ENCODE results near the gene NANS. TPM values are rescaled to one million over a fixed set of nuclear protein-coding genes. Genes with fewer than 3 reads are reported as not detected.
A peak's percentile ranks its signal among the peaks of the same experiment; 100 is the strongest.
"Not testable (repeated sequence)": the region's sequence is repeated elsewhere in the genome, so short reads cannot be mapped to it uniquely, and the experiment has no call there.

The NANS gene
- total and polyA plus RNA-seq, 5 donors: 25.0 to 37.2 (median 32.0) TPM

GRCh38 chr9:98076514-98076890 is 20.0 kb downstream of the NANS start:
- intact Hi-C loops (cut with DNase I): loop anchor here in 3 of 4 donors (5.0 to 10.0 kb wide), 3 partner anchors 178 to 188 kb away; partner anchors contain the start of gene TBC1D2 (in 1 of the 3)
- H3K27me3 ChIP-seq (ENCODE audit: control insufficient read depth, insufficient read depth); H3K9me3 ChIP-seq (ENCODE audit: control insufficient read depth, low read length); H3K4me3 ChIP-seq (ENCODE audit: low read length); ATAC-seq; H3K27ac ChIP-seq (ENCODE audit: low read length); DNase-seq; H3K4me1 ChIP-seq (ENCODE audit: control insufficient read depth, insufficient read depth, low read length): not testable (repeated sequence)
- 91% methylated on average over 8 of the region's 8 CpGs for WGBS

- Histone ChIP-seq H3K27me3 (ENCODE audit: control insufficient read depth, insufficient read depth) (no peaks in the 10 kb centered on the region), H3K4me1 (ENCODE audit: control insufficient read depth, insufficient read depth, low read length) (peaks cover 2% of the 10 kb centered on the region), H3K9me3 (ENCODE audit: control insufficient read depth, low read length) (no peaks in the 10 kb centered on the region), H3K27ac (ENCODE audit: low read length) (no peak overlapping the region), H3K4me3 (ENCODE audit: low read length) (no peak overlapping the region)
- no peak for ATAC-seq
- DNase-seq: no peak
- intact Hi-C loops (cut with DNase I): loop anchor here in 3 of 4 donors (5.0 to 10.0 kb wide), 3 partner anchors 176 to 186 kb away; partner anchors contain the start of gene TBC1D2 (in 1 of the 3)
- 85% methylated on average over 5 of the region's 5 CpGs for WGBS
Observed at GRCh38 chr9:98078895-98079294, 22.4 kb downstream of the NANS start.

- intact Hi-C loops (cut with DNase I): no loop called here
- WGBS: 98% methylated on average over 1 of the region's 1 CpG
- no peak overlapping the region for H3K4me3 ChIP-seq (ENCODE audit: low read length)
- no peak overlapping the region for H3K27ac ChIP-seq (ENCODE audit: low read length)
- no peaks in the 10 kb centered on the region for H3K27me3 ChIP-seq (ENCODE audit: control insufficient read depth, insufficient read depth)
- DNase-seq (no peak), ATAC-seq (no peak)
- H3K9me3 ChIP-seq (ENCODE audit: control insufficient read depth, low read length): no peaks in the 10 kb centered on the region
- H3K4me1 ChIP-seq (ENCODE audit: control insufficient read depth, insufficient read depth, low read length): no peaks in the 10 kb centered on the region
Observed at GRCh38 chr9:98080326-98080725, 23.8 kb downstream of the NANS start.

- Histone ChIP-seq H3K9me3 (ENCODE audit: control insufficient read depth, low read length) (no peaks in the 10 kb centered on the region), H3K27me3 (ENCODE audit: control insufficient read depth, insufficient read depth) (no peaks in the 10 kb centered on the region), H3K4me1 (ENCODE audit: control insufficient read depth, insufficient read depth, low read length) (no peaks in the 10 kb centered on the region), H3K4me3 (ENCODE audit: low read length) (no peak overlapping the region), H3K27ac (ENCODE audit: low read length) (no peak overlapping the region)
- 92% methylated on average over 12 of the region's 12 CpGs for WGBS
- no peak for ATAC-seq
- intact Hi-C loops (cut with DNase I): no loop called here
- DNase-seq: no peak
Observed at GRCh38 chr9:98080780-98081179, 24.2 kb downstream of the NANS start.

GRCh38 chr9:98081477-98082219 is 25.1 kb downstream of the NANS start:
- Histone ChIP-seq H3K4me3 (ENCODE audit: low read length) (no peak overlapping the region), H3K9me3 (ENCODE audit: control insufficient read depth, low read length) (no peaks in the 10 kb centered on the region), H3K4me1 (ENCODE audit: control insufficient read depth, insufficient read depth, low read length) (no peaks in the 10 kb centered on the region), H3K27ac (ENCODE audit: low read length) (no peak overlapping the region), H3K27me3 (ENCODE audit: control insufficient read depth, insufficient read depth) (no peaks in the 10 kb centered on the region)
- intact Hi-C loops (cut with DNase I): no loop called here
- ATAC-seq (peak in 1 of 2 donors; percentile 35), DNase-seq (no peak)
- WGBS: 72% methylated on average over 6 of the region's 6 CpGs

GRCh38 chr9:98083061-98083501 is 26.5 kb downstream of the NANS start:
- WGBS: 95% methylated on average over 2 of the region's 2 CpGs
- intact Hi-C loops (cut with DNase I): no loop called here
- H3K27me3 ChIP-seq (ENCODE audit: control insufficient read depth, insufficient read depth): no peaks in the 10 kb centered on the region

GRCh38 chr9:98083566-98084183 is 27.1 kb downstream of the NANS start:
- Histone ChIP-seq H3K9me3 (ENCODE audit: control insufficient read depth, low read length) (no peaks in the 10 kb centered on the region), H3K4me3 (ENCODE audit: low read length) (no peak overlapping the region), H3K27ac (ENCODE audit: low read length) (no peak overlapping the region), H3K27me3 (ENCODE audit: control insufficient read depth, insufficient read depth) (no peaks in the 10 kb centered on the region), H3K4me1 (ENCODE audit: control insufficient read depth, insufficient read depth, low read length) (peaks cover 2% of the 10 kb centered on the region)
- intact Hi-C loops (cut with DNase I): no loop called here
- DNase-seq (no peak), ATAC-seq (no peak)
- WGBS: 94% methylated on average over 7 of the region's 7 CpGs

More at GRCh38 chr9:98083061-98083501, 26.5 kb downstream of the NANS start:
- ATAC-seq (peak in 1 of 2 donors; percentile 38), DNase-seq (no peak)
- H3K4me3 ChIP-seq (ENCODE audit: low read length): no peak overlapping the region
- no peak overlapping the region for H3K27ac ChIP-seq (ENCODE audit: low read length)
- H3K9me3 ChIP-seq (ENCODE audit: control insufficient read depth, low read length): no peaks in the 10 kb centered on the region
- H3K4me1 ChIP-seq (ENCODE audit: control insufficient read depth, insufficient read depth, low read length): peaks cover 2% of the 10 kb centered on the region

- no peak overlapping the region for H3K27ac ChIP-seq (ENCODE audit: low read length)
- 59% methylated on average over 3 of the region's 3 CpGs for WGBS
- DNase-seq (no peak), ATAC-seq (no peak)
- H3K4me3 ChIP-seq (ENCODE audit: low read length): no peak overlapping the region
- H3K9me3 ChIP-seq (ENCODE audit: control insufficient read depth, low read length): no peaks in the 10 kb centered on the region
- H3K27me3 ChIP-seq (ENCODE audit: control insufficient read depth, insufficient read depth): no peaks in the 10 kb centered on the region
- H3K4me1 ChIP-seq (ENCODE audit: control insufficient read depth, insufficient read depth, low read length): peaks cover 2% of the 10 kb centered on the region
- intact Hi-C loops (cut with DNase I): no loop called here
Observed at GRCh38 chr9:98084396-98084795, 27.9 kb downstream of the NANS start.

GRCh38 chr9:98085058-98085457 is 28.5 kb downstream of the NANS start:
- Histone ChIP-seq H3K27ac (ENCODE audit: low read length) (no peak overlapping the region), H3K9me3 (ENCODE audit: control insufficient read depth, low read length) (no peaks in the 10 kb centered on the region), H3K27me3 (ENCODE audit: control insufficient read depth, insufficient read depth) (no peaks in the 10 kb centered on the region), H3K4me1 (ENCODE audit: control insufficient read depth, insufficient read depth, low read length) (peaks cover 2% of the 10 kb centered on the region), H3K4me3 (ENCODE audit: low read length) (no peak overlapping the region)
- WGBS: 90% methylated on average over 4 of the region's 4 CpGs
- ATAC-seq: no peak
- intact Hi-C loops (cut with DNase I): no loop called here
- DNase-seq: no peak

- no peak overlapping the region for H3K4me3 ChIP-seq (ENCODE audit: low read length)
- H3K27ac ChIP-seq (ENCODE audit: low read length): no peak overlapping the region
- ATAC-seq (no peak), DNase-seq (no peak)
- intact Hi-C loops (cut with DNase I): no loop called here
- no peaks in the 10 kb centered on the region for H3K9me3 ChIP-seq (ENCODE audit: control insufficient read depth, low read length)
- H3K4me1 ChIP-seq (ENCODE audit: control insufficient read depth, insufficient read depth, low read length): peaks cover 2% of the 10 kb centered on the region
- WGBS: 79% methylated on average over 7 of the region's 7 CpGs
- no peaks in the 10 kb centered on the region for H3K27me3 ChIP-seq (ENCODE audit: control insufficient read depth, insufficient read depth)
Observed at GRCh38 chr9:98085944-98086343, 29.4 kb downstream of the NANS start.

GRCh38 chr9:98086461-98086860 is 29.9 kb downstream of the NANS start:
- no peaks in the 10 kb centered on the region for H3K9me3 ChIP-seq (ENCODE audit: control insufficient read depth, low read length)
- no peaks in the 10 kb centered on the region for H3K27me3 ChIP-seq (ENCODE audit: control insufficient read depth, insufficient read depth)
- DNase-seq (no peak), ATAC-seq (no peak)
- H3K27ac ChIP-seq (ENCODE audit: low read length): no peak overlapping the region
- WGBS: 98% methylated on average over 4 of the region's 4 CpGs
- intact Hi-C loops (cut with DNase I): no loop called here
- H3K4me3 ChIP-seq (ENCODE audit: low read length): no peak overlapping the region
- H3K4me1 ChIP-seq (ENCODE audit: control insufficient read depth, insufficient read depth, low read length): peaks cover 2% of the 10 kb centered on the region

All from right cardiac atrium (tissue), 5 donors.